HepG2 (cell line): ENCODE data around the gene CAMKMT. TPM values are rescaled to one million over a fixed set of nuclear protein-coding genes. Genes with fewer than 3 reads are reported as not detected.

Experiments used
- ATAC-seq: fragments of 200-7000 bp; cut with Tn5 transposase; 3 replicates; pipeline ENCODE4 v1.9.1; 2020; ENCODE audit warnings: mild to moderate bottlenecking, moderate library complexity
- BruUV-seq: library from RNA; stranded (reverse); fragments of 400-500 nt; replicated peaks from 2 replicates; lab custom pipeline; 2021; lab: Mats Ljungman, UMichigan
- CTCF ChIA-PET: fragments of 300-600 bp; formaldehyde crosslinking; extraction: SDS; loops from one replicate; lab custom pipeline; 2021; ENCODE audit warnings: low total read pairs, inconsistent platforms, low intra/inter-chr PET ratio; lab: Yijun Ruan, JAX
- POLR2A ChIA-PET: fragments of 350-600 bp; sonication (Branson Sonifier 250); formaldehyde crosslinking; loops from one replicate; lab custom pipeline; 2020; ENCODE audit warnings: antibody characterized with exemption, inconsistent platforms; lab: Yijun Ruan, JAX
- DNase-seq: peaks from one replicate; pipeline ENCODE4 v3.0.0-alpha.2; 2015; ENCODE audit warnings: low spot score
- FAIRE-seq: peaks from 3 replicates; lab custom pipeline; 2011; peaks lifted over from hg19 to GRCh38; lab: Jason Lieb, UNC
- H2AFZ ChIP-seq: one replicate; pipeline ENCODE4 v1.6.1; 2011; ENCODE audit warnings: low read length, inconsistent platforms
- H3K27ac ChIP-seq: fragments of 300-600 bp; 3 replicates; pipeline ENCODE4 v1.8.0; 2011; ENCODE audit warnings: mixed run types, mild to moderate bottlenecking, mixed read lengths, low read length, inconsistent platforms; ENCODE audit not compliant: insufficient read depth; ENCODE audit errors: extremely low read length
- H3K27me3 ChIP-seq, 2 experiments: fragments of 200-600 bp in 1 of 2; 2 replicates in 1 of 2; 3 replicates in 1 of 2; pipeline versions ENCODE4 v1.6.0 to v1.8.0; 2011; ENCODE audit warnings: low read length in 2 of 2, mild to moderate bottlenecking in 2 of 2, moderate library complexity in 2 of 2, inconsistent platforms in 1 of 2; ENCODE audit not compliant: insufficient read depth in 2 of 2, control insufficient read depth in 1 of 2
- H3K36me3 ChIP-seq, 2 experiments: fragments of 200-600 bp in 1 of 2; replicated peaks in 1 of 2; 2 replicates in 1 of 2; 3 replicates in 1 of 2; pipeline versions ENCODE4 v1.5.1 to v1.8.0; 2011; ENCODE audit warnings: low read length in 2 of 2, inconsistent platforms in 1 of 2; ENCODE audit not compliant: insufficient read depth in 2 of 2, control insufficient read depth in 1 of 2
- H3K4me1 ChIP-seq: 2 replicates; pipeline ENCODE4 v1.5.1; 2012; ENCODE audit warnings: low read length, inconsistent platforms; ENCODE audit not compliant: insufficient read depth
- H3K4me2 ChIP-seq: 2 replicates; pipeline ENCODE4 v1.6.0; 2011; ENCODE audit warnings: low read depth, low read length, inconsistent platforms
- H3K4me3 ChIP-seq, 3 experiments: fragments of 200-600 bp in 1 of 3; sonication (generic), shearing (Covaris generic) in 1 of 3; replicated peaks in 1 of 3; 2 replicates each; pipeline ENCODE4 v1.5.1; 2011 to 2016; ENCODE audit warnings: low read length in 3 of 3, inconsistent platforms in 2 of 3, low read depth in 2 of 3, mild to moderate bottlenecking in 2 of 3, control low read depth in 1 of 3, mixed read lengths in 1 of 3; ENCODE audit not compliant: insufficient read depth in 1 of 3
- H3K79me2 ChIP-seq: one replicate; pipeline ENCODE4 v1.6.1; 2011; ENCODE audit warnings: low read length, inconsistent platforms; ENCODE audit not compliant: insufficient read depth
- H3K9ac ChIP-seq: 2 replicates; pipeline ENCODE4 v1.6.0; 2011; ENCODE audit warnings: mild to moderate bottlenecking, low read depth, low read length, inconsistent platforms; ENCODE audit not compliant: insufficient read depth
- H3K9me3 ChIP-seq: 2 replicates; pipeline ENCODE4 v1.5.1; 2012; ENCODE audit warnings: mild to moderate bottlenecking, low read length
- H4K20me1 ChIP-seq: 2 replicates; pipeline ENCODE4 v1.6.0; 2011; ENCODE audit warnings: inconsistent platforms, mild to moderate bottlenecking, low read length, moderate library complexity; ENCODE audit not compliant: insufficient read depth
- ATM ChIP-seq: fragments of 450-650 bp; IDR thresholded peaks from 2 replicates; pipeline ENCODE4 v1.7.1; 2017; ENCODE audit warnings: mild to moderate bottlenecking, borderline replicate concordance
- CHD2 ChIP-seq: IDR thresholded peaks from 2 replicates; pipeline ENCODE4 v1.6.1; 2011; ENCODE audit warnings: low read depth, low read length, improper control_type of control experiment
- CREB1 ChIP-seq, 2 experiments: fragments of 450-650 bp in 1 of 2; IDR thresholded peaks; 2 replicates each; pipeline ENCODE4 v1.6.1; 2016 to 2017; ENCODE audit warnings: control low read depth in 1 of 2, mild to moderate bottlenecking in 1 of 2, missing compliant biosample characterization in 1 of 2, missing genetic modification characterization in 1 of 2
- ELF4 ChIP-seq: sonication (generic); formaldehyde crosslinking; IDR thresholded peaks from 2 replicates; pipeline ENCODE4 v1.5.0; 2020; ENCODE audit warnings: missing genetic modification reagents, mild to moderate bottlenecking, moderate library complexity, borderline replicate concordance
- FOXA3 ChIP-seq: IDR thresholded peaks from 2 replicates; pipeline ENCODE4 v1.6.1; 2016; ENCODE audit warnings: missing genetic modification reagents, missing compliant biosample characterization
- NFIB ChIP-seq: sonication (generic); formaldehyde crosslinking; IDR thresholded peaks from 2 replicates; pipeline ENCODE4 v1.9.0; 2021; ENCODE audit warnings: missing genetic modification reagents, mild to moderate bottlenecking, borderline replicate concordance
- SETDB1 ChIP-seq: sonication (generic); formaldehyde crosslinking; IDR thresholded peaks from 2 replicates; pipeline ENCODE4 v1.5.1; 2020; ENCODE audit warnings: missing genetic modification reagents, mild to moderate bottlenecking, borderline replicate concordance
- USF2 ChIP-seq, 2 experiments: sonication (generic) in 1 of 2; formaldehyde crosslinking in 1 of 2; IDR thresholded peaks; 2 replicates each; pipeline versions ENCODE4 v1.5.1 to v1.6.1; 2011 to 2020; ENCODE audit warnings: borderline replicate concordance in 1 of 2, low read depth in 1 of 2, low read length in 1 of 2, mild to moderate bottlenecking in 1 of 2, missing genetic modification reagents in 1 of 2, moderate library complexity in 1 of 2
- ZNF468 ChIP-seq: sonication (generic); formaldehyde crosslinking; IDR thresholded peaks from 2 replicates; pipeline ENCODE4 v1.8.0; 2022; ENCODE audit warnings: mild to moderate bottlenecking, moderate library complexity, missing genetic modification reagents
- ZNF510 ChIP-seq: sonication (generic); formaldehyde crosslinking; IDR thresholded peaks from 2 replicates; pipeline ENCODE4 v1.4.0; 2020; ENCODE audit warnings: low read depth, mild to moderate bottlenecking, missing genetic modification reagents
- ZNF547 ChIP-seq: sonication (generic); formaldehyde crosslinking; IDR thresholded peaks from 2 replicates; pipeline ENCODE4 v1.5.1; 2020; ENCODE audit warnings: mild to moderate bottlenecking, missing genetic modification reagents
- WGBS: methylation state at CpG from one replicate; pipeline ENCODE4 v1.1.6; 2017; ENCODE audit warnings: low lambda C conversion rate; 5-methylcytosine and 5-hydroxymethylcytosine counted together
- in situ Hi-C: cut with HindIII; loops from 2 replicates; pipeline ENCODE4 v1.10.0; 2017; ENCODE audit warnings: low pct_unique_long_range_greater_than_20kb; ENCODE audit not compliant: extremely low pct_ligation_motif_present
- intact Hi-C: fragments of 100-400 bp; cut with micrococcal nuclease; formaldehyde crosslinking; loops from one replicate; pipeline ENCODE4 v1.10.0; 2022; ENCODE audit not compliant: unreplicated experiment
- polyA plus RNA-seq, 8 experiments: library from polyadenylated mRNA; depleted of rRNA in 3 of 8; stranded (reverse) in 7 of 8; unstranded in 1 of 8; fragments of >200 nt; fragmentation: Illumina TruSeq in 4 of 8; extraction: Trizol in 4 of 8; gene quantifications; 2 replicates each; pipeline versions ENCODE4 v1.2.1 to v1.2.3, GENCODE V29; 2011 to 2016; ENCODE audit warnings: low read depth in 4 of 8, missing spikeins in 1 of 8, mixed read lengths in 1 of 8; ENCODE audit not compliant: insufficient read depth in 1 of 8
- total RNA-seq, 5 experiments: library from RNA; depleted of rRNA; stranded (reverse); fragments of >200 nt; fragmentation: Illumina TruSeq; extraction: Trizol; gene quantifications; 2 replicates each; pipeline ENCODE4 v1.2.3, GENCODE V29; 2016; ENCODE audit warnings: low read depth in 1 of 5
- TF ChIP-seq, protein P1 (sequence below): sonication (generic); formaldehyde crosslinking; IDR thresholded peaks from 2 replicates; pipeline ENCODE4 v1.9.0; 2021; ENCODE audit warnings: mild to moderate bottlenecking, missing genetic modification reagents
- TF ChIP-seq, protein P2 (sequence below): sonication (generic); IDR thresholded peaks from 2 replicates; pipeline ENCODE4 v1.6.1; 2016; ENCODE audit warnings: low read depth, borderline replicate concordance

CAMKMT gene
- total and polyA plus RNA-seq, 2 of the 13 experiments (the other 11 are each of a cell fraction or from before 2014, with no cell fraction given), result 6.9 to 20.8 TPM

DNA sequence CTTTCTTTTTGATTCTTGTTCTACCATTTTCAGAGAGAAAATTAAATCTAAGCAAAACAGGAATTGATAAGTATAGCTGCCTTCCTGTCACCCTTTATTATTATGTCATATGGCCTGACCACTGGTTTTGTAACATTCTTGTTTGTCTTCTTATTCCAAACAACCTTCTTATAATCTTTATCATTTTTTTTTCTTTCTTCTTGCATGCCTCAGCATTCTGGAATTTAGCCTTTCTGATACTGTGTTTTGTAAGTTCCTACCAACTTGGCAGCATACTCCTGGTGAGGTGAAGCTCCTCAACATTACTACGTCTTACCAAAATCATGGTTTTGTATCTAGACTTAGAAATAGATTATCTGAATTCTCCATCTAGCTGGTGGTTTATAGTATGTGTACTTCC lies 199.2 kb downstream of the CAMKMT start:
- DNase-seq (no peak), ATAC-seq (no peak), FAIRE-seq (peak; percentile 12)
- Histone ChIP-seq H3K4me2 (no peak overlapping the region), H3K27ac (no peak overlapping the region), H3K4me3 (no peak overlapping the region), H3K79me2 (no peaks in the 10 kb centered on the region), H3K4me1 (peaks cover 7% of the 10 kb centered on the region; the same call in 1 of the 2 replicates), H3K9me3 (no peaks in the 10 kb centered on the region), H3K36me3 (no peaks in the 10 kb centered on the region), H3K9ac (no peak overlapping the region), H3K27me3 (no peaks in the 10 kb centered on the region), H4K20me1 (no peaks in the 10 kb centered on the region), H2AFZ (no peak overlapping the region)
- intact Hi-C loops (loop anchor here (2.0 kb wide), 1 partner anchor 392 kb away; no protein-coding TSS in a partner anchor), in situ Hi-C loops (no loop called here)
- TF ChIP-seq ELF4 (no peak), SETDB1 (no peak), ATM (no peak), ZNF510 (CRISPR knock-in tag) (no peak), ZNF547 (CRISPR knock-in tag) (no peak), NFIB (no peak), CHD2 (no peak), FOXA3 (no peak), USF2 (IDR thresholded peaks at IDR 0.05; ENCODE audit: low read depth, low read length) (no peak), USF2 (CRISPR knock-in tag; IDR thresholded peaks at IDR 0.05; ENCODE audit: borderline replicate concordance) (no peak), ZNF468 (no peak), CREB1 (IDR thresholded peaks at IDR 0.05) (no peak), CREB1 (CRISPR knock-in tag; IDR thresholded peaks at IDR 0.05) (no peak)
- TF ChIP-seq, protein P1, sequence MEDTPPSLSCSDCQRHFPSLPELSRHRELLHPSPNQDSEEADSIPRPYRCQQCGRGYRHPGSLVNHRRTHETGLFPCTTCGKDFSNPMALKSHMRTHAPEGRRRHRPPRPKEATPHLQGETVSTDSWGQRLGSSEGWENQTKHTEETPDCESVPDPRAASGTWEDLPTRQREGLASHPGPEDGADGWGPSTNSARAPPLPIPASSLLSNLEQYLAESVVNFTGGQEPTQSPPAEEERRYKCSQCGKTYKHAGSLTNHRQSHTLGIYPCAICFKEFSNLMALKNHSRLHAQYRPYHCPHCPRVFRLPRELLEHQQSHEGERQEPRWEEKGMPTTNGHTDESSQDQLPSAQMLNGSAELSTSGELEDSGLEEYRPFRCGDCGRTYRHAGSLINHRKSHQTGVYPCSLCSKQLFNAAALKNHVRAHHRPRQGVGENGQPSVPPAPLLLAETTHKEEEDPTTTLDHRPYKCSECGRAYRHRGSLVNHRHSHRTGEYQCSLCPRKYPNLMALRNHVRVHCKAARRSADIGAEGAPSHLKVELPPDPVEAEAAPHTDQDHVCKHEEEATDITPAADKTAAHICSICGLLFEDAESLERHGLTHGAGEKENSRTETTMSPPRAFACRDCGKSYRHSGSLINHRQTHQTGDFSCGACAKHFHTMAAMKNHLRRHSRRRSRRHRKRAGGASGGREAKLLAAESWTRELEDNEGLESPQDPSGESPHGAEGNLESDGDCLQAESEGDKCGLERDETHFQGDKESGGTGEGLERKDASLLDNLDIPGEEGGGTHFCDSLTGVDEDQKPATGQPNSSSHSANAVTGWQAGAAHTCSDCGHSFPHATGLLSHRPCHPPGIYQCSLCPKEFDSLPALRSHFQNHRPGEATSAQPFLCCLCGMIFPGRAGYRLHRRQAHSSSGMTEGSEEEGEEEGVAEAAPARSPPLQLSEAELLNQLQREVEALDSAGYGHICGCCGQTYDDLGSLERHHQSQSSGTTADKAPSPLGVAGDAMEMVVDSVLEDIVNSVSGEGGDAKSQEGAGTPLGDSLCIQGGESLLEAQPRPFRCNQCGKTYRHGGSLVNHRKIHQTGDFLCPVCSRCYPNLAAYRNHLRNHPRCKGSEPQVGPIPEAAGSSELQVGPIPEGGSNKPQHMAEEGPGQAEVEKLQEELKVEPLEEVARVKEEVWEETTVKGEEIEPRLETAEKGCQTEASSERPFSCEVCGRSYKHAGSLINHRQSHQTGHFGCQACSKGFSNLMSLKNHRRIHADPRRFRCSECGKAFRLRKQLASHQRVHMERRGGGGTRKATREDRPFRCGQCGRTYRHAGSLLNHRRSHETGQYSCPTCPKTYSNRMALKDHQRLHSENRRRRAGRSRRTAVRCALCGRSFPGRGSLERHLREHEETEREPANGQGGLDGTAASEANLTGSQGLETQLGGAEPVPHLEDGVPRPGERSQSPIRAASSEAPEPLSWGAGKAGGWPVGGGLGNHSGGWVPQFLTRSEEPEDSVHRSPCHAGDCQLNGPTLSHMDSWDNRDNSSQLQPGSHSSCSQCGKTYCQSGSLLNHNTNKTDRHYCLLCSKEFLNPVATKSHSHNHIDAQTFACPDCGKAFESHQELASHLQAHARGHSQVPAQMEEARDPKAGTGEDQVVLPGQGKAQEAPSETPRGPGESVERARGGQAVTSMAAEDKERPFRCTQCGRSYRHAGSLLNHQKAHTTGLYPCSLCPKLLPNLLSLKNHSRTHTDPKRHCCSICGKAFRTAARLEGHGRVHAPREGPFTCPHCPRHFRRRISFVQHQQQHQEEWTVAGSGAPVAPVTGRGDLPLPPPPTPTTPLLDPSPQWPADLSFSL (CRISPR knock-in tag), result no peak
- TF ChIP-seq, protein P2, sequence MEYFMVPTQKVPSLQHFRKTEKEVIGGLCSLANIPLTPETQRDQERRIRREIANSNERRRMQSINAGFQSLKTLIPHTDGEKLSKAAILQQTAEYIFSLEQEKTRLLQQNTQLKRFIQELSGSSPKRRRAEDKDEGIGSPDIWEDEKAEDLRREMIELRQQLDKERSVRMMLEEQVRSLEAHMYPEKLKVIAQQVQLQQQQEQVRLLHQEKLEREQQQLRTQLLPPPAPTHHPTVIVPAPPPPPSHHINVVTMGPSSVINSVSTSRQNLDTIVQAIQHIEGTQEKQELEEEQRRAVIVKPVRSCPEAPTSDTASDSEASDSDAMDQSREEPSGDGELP, result no peak
- BruUV-seq, result no TSS peak
- WGBS, result 98% methylated on average over 1 of the region's 1 CpG
- ChIA-PET POLR2A (no interaction called here), CTCF (interaction anchor here (1.5 to 1.6 kb wide), 2 partner anchors 81 to 395 kb away, joined by 5 to 10 read pairs; no protein-coding TSS in a partner anchor)
